ENCODE measurements around the gene ZNF618.
A peak's percentile ranks its signal among the peaks of the same experiment; 100 is the strongest.
"Not testable (repeated sequence)": the region's sequence is repeated elsewhere in the genome, so short reads cannot be mapped to it uniquely, and the experiment has no call there.

Gene ZNF618

DNA sequence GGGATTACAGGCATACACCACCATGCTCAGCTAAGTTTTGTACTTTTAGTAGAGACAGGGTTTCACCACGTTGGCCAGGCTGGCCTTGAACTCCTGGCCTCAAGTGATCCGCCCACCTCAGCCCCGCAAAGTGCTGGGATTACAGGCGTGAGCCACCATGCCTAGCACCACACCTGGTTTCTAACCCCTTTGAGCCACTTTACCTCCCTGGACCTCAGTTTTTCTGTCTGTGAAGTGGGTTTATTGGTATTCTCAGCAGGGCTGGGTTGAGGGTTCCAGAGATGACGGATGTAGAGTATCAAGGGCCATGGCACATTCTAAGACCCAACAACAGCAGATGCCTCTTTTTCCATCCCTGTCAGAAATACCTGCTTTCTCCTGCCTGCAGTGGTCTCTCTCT is 163.4 kb downstream of the ZNF618 start:
- no peak for DNase-seq (ENCODE audit: low spot score)
- TF ChIP-seq, protein P1, sequence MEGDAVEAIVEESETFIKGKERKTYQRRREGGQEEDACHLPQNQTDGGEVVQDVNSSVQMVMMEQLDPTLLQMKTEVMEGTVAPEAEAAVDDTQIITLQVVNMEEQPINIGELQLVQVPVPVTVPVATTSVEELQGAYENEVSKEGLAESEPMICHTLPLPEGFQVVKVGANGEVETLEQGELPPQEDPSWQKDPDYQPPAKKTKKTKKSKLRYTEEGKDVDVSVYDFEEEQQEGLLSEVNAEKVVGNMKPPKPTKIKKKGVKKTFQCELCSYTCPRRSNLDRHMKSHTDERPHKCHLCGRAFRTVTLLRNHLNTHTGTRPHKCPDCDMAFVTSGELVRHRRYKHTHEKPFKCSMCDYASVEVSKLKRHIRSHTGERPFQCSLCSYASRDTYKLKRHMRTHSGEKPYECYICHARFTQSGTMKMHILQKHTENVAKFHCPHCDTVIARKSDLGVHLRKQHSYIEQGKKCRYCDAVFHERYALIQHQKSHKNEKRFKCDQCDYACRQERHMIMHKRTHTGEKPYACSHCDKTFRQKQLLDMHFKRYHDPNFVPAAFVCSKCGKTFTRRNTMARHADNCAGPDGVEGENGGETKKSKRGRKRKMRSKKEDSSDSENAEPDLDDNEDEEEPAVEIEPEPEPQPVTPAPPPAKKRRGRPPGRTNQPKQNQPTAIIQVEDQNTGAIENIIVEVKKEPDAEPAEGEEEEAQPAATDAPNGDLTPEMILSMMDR (IDR thresholded peaks at IDR 0.05; ENCODE audit: extremely low read depth, missing control alignments) = no peak

DNA sequence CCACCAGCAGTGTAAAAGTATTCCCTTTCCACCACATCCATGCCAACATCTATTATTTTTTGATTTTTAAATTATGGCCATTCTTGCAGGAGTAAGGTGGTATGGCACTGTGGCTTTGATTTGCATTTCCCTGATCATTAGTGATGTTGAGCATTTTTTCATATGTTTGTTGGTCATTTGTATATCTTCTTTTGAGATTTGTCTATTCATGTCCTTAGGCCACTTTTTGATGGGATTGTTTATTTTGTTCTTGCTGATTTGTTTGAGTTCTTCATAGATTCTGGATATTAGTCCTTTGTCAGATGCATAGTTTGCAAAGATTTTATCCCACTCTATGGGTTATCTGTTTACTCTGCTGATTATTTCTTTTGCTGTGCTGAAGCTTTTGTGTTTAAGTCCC is 167.6 kb downstream of the ZNF618 start:
- not testable (repeated sequence) for DNase-seq (ENCODE audit: low spot score)

DNA sequence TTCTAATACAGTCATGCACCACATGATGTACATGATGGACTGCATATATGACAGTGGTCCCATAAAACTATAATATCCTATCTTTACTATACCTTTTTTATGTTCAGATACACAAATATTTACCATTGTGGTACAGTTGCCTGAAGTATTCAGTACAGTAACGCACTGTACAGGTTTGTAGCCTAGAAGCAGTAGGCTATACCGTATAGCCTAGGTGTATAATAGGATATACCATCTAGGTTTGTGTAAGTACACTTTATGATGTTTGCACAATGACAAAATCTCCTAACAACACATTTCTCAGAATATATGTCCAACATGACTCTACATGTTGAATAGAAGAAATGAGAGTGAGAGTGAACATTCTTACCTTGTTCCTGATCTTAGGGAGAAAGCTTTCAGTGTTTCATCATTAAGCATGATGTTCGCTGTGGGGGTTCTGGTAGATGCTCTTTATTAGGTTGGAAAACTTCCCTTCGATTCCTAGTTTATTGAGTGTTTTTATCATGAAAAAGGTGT is 170.2 kb downstream of the ZNF618 start:
- TF ChIP-seq, protein P1 (IDR thresholded peaks at IDR 0.05; ENCODE audit: extremely low read depth, missing control alignments) = no peak
- no peak for DNase-seq (ENCODE audit: low spot score)

DNA sequence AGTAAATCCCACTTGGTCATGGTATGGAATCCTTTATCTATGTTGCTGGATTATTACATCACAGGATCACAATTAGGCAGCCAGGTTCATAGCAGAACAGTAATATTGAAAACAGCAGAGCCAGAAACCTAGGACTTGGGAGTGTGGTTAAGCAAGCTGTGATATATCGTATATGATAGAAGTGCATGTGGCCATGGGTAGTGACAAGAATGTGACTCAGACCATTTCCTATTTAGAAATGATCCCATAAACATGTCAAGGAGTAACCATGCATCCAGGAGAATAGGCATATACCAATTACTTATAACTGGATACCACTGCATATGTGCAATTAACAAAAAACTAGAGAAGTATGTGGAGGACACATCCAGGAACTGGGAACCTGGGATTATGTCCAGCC is 170.8 kb downstream of the ZNF618 start:
- no peak for DNase-seq (ENCODE audit: low spot score)
- TF ChIP-seq, protein P1 (IDR thresholded peaks at IDR 0.05; ENCODE audit: extremely low read depth, missing control alignments) = no peak

DNA sequence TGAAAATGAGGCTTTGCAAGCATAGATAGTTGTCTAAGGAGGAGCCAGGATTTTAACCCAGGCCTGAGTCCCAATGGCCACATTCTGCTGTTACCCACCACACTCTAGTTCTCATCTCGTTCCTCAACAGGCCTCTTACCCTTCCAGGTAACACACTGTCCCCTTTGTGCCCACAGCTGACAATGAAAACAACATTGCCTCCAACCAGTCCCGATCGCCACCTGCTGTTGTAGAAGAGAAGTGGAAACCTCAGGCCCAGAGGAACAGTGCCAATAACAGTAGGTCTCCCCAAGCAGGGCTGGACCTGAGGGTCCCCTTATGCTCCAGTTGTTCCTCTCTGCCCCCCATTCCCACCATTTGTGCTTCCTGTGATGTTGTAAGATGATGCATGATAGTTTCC is 171.6 kb downstream of the ZNF618 start:
- TF ChIP-seq, protein P1 (IDR thresholded peaks at IDR 0.05; ENCODE audit: extremely low read depth, missing control alignments) = peak; percentile 26
- no peak for DNase-seq (ENCODE audit: low spot score)

DNA sequence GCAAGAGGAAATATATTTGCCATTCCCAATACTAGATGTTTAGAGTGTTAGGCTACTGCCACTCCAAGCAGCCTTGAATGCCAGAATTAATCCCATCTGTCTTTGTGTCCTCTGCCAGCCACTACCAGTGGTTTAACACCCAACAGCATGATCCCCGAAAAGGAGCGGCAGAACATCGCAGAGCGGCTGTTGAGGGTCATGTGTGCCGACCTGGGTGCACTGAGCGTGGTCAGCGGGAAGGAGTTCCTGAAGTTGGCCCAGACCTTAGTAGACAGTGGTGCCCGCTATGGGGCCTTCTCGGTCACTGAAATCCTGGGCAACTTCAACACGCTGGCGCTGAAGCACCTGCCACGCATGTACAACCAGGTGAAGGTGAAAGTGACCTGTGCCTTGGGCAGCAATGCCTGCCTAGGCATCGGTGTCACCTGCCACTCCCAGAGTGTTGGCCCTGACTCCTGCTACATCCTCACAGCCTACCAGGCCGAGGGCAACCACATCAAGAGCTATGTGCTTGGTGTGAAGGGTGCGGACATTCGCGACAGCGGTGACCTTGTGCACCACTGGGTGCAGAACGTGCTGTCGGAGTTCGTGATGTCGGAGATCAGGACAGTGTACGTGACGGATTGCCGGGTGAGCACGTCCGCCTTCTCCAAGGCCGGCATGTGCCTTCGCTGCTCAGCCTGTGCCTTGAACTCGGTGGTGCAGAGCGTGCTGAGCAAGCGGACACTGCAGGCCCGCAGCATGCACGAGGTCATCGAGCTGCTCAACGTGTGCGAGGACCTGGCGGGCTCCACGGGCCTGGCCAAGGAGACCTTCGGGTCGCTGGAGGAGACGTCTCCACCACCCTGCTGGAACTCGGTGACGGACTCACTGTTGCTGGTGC is 172.7 kb downstream of the ZNF618 start:
- DNase-seq (ENCODE audit: low spot score) = no peak
- TF ChIP-seq, protein P1 (IDR thresholded peaks at IDR 0.05; ENCODE audit: extremely low read depth, missing control alignments) = no peak

DNA sequence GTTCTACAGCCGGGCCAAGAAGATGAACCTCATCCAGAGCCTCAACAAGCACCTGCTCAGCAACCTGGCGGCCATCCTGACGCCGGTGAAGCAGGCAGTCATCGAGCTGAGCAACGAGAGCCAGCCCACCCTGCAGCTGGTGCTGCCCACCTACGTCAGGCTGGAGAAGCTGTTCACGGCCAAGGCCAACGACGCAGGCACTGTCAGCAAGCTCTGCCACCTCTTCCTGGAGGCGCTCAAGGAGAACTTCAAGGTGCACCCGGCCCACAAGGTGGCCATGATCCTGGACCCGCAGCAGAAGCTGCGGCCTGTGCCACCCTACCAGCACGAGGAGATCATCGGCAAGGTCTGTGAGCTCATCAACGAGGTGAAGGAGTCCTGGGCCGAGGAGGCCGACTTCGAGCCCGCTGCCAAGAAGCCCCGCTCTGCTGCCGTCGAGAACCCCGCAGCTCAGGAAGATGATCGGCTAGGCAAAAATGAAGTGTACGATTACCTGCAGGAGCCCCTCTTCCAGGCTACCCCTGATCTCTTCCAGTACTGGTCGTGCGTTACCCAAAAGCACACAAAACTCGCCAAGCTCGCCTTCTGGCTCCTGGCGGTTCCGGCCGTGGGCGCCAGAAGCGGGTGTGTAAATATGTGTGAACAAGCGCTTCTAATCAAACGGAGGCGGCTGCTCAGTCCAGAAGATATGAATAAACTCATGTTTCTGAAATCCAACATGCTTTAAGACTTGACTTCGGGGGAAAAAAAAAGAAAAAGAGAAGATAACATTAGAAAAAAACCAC is 173.5 kb downstream of the ZNF618 start:
- DNase-seq (ENCODE audit: low spot score) = no peak
- TF ChIP-seq, protein P1 (IDR thresholded peaks at IDR 0.05; ENCODE audit: extremely low read depth, missing control alignments) = no peak

Data from GM20000 (cell line).